Measurements from ENCODE around the gene PVRIG.
"Not testable (repeated sequence)": the region's sequence is repeated elsewhere in the genome, so short reads cannot be mapped to it uniquely, and the experiment has no call there.

The PVRIG gene

GRCh38 chr7:100195901-100196322, 23.8 kb upstream of the PVRIG start:
- not testable (repeated sequence) for DNase-seq

GRCh38 chr7:100198266-100198665, 21.5 kb upstream of the PVRIG start:
- DNase-seq, result no peak

DNA sequence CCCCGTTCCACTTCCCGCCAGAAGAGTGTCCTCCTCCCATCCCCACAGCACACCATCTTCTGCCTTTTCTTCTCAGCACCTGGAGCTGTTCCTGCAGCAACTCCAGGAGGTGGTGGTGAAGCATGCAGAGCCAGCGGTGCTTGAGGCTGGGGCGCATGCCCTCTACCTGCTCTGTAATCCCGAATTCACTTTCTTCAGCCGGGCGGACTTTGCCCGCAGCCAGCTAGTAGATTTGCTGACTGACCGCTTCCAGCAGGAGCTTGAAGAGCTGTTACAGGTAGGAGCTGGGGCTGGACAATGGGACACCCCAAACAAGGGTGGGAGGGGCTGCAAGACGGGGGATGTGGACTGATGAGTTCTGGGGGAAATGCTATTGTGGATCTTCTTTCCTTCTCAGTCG, 19.1 kb upstream of the PVRIG start:
- DNase-seq, result no peak

- no peak for DNase-seq
These were observed 15.3 kb upstream of the PVRIG start for GRCh38 chr7:100204454-100204853.

DNA sequence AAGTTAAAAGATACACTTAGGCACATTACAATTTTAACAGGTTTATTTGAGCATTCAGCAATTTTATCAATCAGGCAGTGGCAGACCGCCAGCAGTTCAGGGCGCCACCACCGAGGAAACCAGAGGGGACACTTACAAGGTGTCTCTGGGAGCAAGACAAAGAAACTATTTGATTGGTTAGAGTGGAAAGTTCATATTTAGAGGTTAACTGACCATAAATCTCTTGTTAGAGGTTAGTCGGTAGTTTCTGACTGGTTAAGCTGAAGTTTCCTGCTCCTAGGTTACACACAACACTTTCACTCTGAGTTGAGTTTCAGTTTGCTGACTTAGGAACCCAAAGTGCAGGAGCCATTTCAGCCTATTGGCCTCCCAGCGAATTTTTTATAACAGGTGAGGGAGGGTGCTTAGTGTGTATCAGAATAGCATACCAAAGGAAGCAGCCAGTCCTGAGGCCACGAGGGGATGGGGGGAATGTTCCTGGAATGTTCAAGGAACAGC, 10.8 kb upstream of the PVRIG start:
- DNase-seq, result no peak

- DNase-seq, result no peak
These were observed 10.3 kb upstream of the PVRIG start for GRCh38 chr7:100209493-100209892.

GRCh38 chr7:100210805-100211204, 8.9 kb upstream of the PVRIG start:
- DNase-seq, result no peak

DNA sequence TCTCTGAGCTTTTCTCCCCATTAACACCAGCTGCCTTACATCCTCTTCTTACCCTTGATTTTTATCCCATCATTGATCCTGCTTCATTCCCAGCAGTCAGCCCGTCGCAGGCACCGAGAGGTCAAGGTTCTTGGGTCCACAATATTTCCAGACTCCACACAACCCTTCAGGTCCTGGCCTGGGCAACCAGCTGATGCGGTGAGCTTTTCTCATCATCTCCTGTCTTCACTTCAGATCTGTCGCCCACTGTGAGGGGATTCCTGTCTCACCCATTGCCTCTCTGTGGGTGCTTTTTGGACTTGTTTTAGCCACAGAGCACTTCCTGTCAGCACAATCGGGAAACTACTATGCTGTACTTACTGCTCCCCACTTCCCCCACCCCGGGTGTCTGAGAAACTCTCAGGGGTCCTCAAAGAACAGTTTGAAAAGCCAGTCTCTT, 8.4 kb upstream of the PVRIG start:
- DNase-seq, result no peak

DNA sequence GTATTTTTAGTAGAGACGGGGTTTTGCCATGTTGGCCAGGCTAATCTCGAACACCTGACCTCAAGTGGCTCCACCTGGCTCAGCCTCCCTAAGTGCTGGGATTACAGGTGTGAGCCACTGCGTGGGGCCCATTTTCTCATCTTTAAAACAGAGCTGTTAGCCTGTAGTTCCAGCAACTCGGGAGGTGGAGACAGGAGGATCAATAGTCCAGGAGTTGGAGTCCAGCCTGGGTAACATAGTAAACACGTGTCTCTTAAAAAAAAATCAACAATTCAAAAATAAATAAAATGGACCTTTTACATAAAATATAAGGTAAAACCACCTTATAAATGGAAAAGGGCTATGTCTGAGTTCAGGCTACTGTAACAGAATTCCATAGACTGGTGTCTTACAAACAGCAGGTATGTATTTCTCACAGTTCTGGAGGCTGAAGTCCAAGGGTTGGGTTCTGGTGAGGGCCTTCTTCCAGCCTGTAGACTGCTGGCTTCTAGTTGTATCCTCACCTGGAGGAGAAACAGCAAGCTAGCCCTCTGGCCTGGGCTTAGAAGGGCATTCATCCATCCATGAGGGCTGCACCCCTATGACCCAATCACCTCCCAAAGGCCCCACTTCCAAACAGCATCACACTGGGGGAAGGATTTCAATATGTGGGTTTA, 7.0 kb upstream of the PVRIG start:
- no peak for DNase-seq

DNA sequence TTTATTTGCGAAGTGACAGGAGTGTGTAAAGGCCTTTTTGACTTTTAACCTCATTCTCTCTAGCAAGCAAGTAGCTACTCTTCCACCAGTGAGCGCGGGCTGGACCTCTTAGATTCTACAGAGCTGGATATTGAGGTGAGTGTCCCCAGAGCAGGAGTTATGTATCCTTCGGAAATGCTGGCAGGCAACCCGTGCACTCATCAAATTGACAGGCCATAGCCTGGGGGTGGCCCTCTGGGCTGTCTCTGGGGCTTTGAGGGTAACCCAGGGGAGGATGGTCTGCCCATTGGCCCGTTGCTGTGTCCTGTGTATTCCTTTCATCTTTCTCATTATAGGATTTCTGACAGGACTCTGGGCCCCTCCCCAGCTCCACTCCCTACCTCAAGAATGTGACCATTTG, 6.1 kb upstream of the PVRIG start:
- no peak for DNase-seq

- DNase-seq, result not testable (repeated sequence)
These were observed 5.4 kb upstream of the PVRIG start for GRCh38 chr7:100214356-100214755.

GRCh38 chr7:100215895-100216294, 3.9 kb upstream of the PVRIG start:
- no peak for DNase-seq

GRCh38 chr7:100217934-100218333, 1.8 kb upstream of the PVRIG start:
- peak; percentile 66 for DNase-seq

GRCh38 chr7:100219271-100219737, 445 bp upstream of the PVRIG start:
- DNase-seq, result no peak

DNA sequence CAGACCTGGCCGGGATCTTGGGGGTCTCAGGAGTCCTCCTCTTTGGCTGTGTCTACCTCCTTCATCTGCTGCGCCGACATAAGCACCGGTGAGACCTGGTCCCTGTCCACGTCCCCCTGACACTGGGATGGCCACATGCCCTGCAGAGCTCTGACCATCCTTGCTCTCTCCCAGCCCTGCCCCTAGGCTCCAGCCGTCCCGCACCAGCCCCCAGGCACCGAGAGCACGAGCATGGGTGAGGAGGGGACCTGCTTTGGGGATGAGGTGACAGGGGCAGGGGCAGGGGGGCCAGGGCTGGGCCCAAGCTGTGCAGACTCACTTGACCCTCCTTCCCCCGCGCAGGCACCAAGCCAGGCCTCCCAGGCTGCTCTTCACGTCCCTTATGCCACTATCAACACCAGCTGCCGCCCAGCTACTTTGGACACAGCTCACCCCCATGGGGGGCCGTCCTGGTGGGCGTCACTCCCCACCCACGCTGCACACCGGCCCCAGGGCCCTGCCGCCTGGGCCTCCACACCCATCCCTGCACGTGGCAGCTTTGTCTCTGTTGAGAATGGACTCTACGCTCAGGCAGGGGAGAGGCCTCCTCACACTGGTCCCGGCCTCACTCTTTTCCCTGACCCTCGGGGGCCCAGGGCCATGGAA, 959 bp downstream of the PVRIG start:
- DNase-seq, result no peak

DNA sequence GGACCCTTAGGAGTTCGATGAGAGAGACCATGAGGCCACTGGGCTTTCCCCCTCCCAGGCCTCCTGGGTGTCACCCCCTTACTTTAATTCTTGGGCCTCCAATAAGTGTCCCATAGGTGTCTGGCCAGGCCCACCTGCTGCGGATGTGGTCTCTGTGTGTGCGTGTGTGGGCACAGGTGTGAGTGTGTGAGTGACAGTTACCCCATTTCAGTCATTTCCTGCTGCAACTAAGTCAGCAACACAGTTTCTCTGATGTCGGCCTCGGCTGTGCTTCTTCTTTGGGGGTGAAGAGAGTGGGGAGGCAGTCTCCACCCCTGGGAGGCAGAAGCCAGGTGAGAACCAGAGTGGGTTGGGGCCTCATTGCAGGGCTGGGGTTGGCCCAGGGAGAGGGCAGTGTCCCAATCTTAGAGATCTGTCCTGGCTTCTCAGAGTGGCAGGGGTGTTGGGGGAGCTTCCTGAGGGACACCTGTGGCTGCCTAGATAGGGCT, 1.5 kb downstream of the PVRIG start:
- DNase-seq, result no peak

GRCh38 chr7:100221767-100222444, 2.2 kb downstream of the PVRIG start:
- DNase-seq, result no peak

GRCh38 chr7:100222445-100223132, 2.8 kb downstream of the PVRIG start:
- DNase-seq, result no peak

- not testable (repeated sequence) for DNase-seq
These were observed 3.7 kb downstream of the PVRIG start for GRCh38 chr7:100223376-100223927.

DNA sequence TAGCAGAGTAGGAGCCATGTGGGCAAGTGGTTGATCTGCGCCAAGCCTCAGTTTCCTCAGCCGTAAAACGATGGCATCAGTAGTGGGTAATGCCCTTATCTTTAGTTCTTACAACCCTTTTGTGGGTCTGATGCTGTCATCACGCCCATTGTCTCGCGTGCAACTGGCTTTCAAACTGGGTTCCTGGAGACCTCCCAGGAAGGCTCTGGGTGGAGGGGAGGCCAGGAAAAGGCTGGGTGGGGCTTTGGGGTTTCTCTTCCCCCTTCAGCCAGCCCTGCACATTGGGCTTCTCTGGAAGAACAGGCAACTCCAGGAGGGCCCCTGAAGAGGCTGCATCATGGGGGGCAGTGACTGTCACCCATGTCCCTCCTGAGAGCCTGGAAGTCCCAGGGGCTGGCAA, 5.1 kb downstream of the PVRIG start:
- not testable (repeated sequence) for DNase-seq

GRCh38 chr7:100234660-100235317, 15.0 kb downstream of the PVRIG start:
- not testable (repeated sequence) for DNase-seq

DNA sequence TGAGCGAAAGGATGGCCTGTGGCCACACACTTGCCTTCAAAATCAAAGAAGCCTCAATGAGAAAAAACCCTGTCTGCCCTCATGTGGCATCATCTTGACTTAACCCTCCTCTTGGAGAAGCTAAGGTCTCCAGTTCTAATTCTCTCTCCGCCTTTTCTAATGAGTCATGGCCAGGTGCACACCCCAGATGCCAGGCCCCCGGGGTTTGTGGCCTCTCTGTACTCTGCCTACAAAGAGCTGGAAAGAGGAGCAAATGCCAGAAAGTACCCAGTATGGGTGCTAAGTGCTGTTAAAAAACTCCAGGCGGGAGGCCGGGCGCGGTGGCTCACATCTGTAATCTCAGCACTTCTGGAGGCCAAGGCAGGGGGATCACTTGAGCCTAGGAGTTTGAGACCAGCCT, 20.2 kb downstream of the PVRIG start:
- not testable (repeated sequence) for DNase-seq

All from hematopoietic multipotent progenitor cell treated with erythropoietin and hydrocortisone succinate and interleukin-3 and kit ligand, for 8 days (in vitro differentiated cells).